HepG2 (cell line): ENCODE data around the gene PPEF2.

Experiments used
- CENPX ChIP-seq: sonication (generic); formaldehyde crosslinking; IDR thresholded peaks from 2 replicates; pipeline ENCODE4 v1.9.0; 2021; ENCODE audit warnings: mild to moderate bottlenecking, missing genetic modification reagents, moderate library complexity
- GFI1 ChIP-seq: sonication (generic); formaldehyde crosslinking; IDR thresholded peaks from 2 replicates; pipeline ENCODE4 v1.5.0; 2020; ENCODE audit warnings: missing genetic modification reagents, mild to moderate bottlenecking, borderline replicate concordance
- HDAC1 ChIP-seq: sonication (generic); formaldehyde crosslinking; IDR thresholded peaks from 2 replicates; pipeline ENCODE4 v1.5.1; 2020; ENCODE audit warnings: mild to moderate bottlenecking, missing genetic modification reagents
- MIER3 ChIP-seq: IDR thresholded peaks from 2 replicates; pipeline ENCODE4 v1.6.1; 2016; ENCODE audit warnings: missing compliant biosample characterization, borderline replicate concordance
- NR2F2 ChIP-seq: IDR thresholded peaks from 2 replicates; pipeline ENCODE4 v1.6.1; 2012; ENCODE audit warnings: low read depth, inconsistent platforms, borderline replicate concordance
- POLR2A ChIP-seq, 2 experiments: IDR thresholded peaks; 2 replicates each; pipeline ENCODE4 v1.6.1; 2011; ENCODE audit warnings: low read depth in 2 of 2, low read length in 2 of 2, mild to moderate bottlenecking in 1 of 2, moderate library complexity in 1 of 2; ENCODE audit not compliant: insufficient read depth in 1 of 2
- SALL2 ChIP-seq: sonication (generic); formaldehyde crosslinking; IDR thresholded peaks from 2 replicates; pipeline ENCODE4 v1.8.1; 2023; ENCODE audit warnings: mild to moderate bottlenecking, missing genetic modification reagents, inconsistent platforms
- TAF1 ChIP-seq: sonication (generic); formaldehyde crosslinking; IDR thresholded peaks from 2 replicates; pipeline ENCODE4 v1.4.0; 2020; ENCODE audit warnings: missing genetic modification reagents
- TCF7 ChIP-seq: sonication (generic); IDR thresholded peaks from 2 replicates; pipeline ENCODE4 v1.6.1; 2016; ENCODE audit warnings: antibody characterized with exemption, low read depth
- ZFP41 ChIP-seq: sonication (generic); formaldehyde crosslinking; IDR thresholded peaks from 2 replicates; pipeline ENCODE4 v1.4.0; 2020; ENCODE audit warnings: mild to moderate bottlenecking, missing genetic modification reagents, borderline replicate concordance
- ZNF121 ChIP-seq: sonication (generic); formaldehyde crosslinking; IDR thresholded peaks from 2 replicates; pipeline ENCODE4 v1.5.0; 2020; ENCODE audit warnings: mild to moderate bottlenecking, missing genetic modification reagents
- ZNF773 ChIP-seq: sonication (generic); formaldehyde crosslinking; IDR thresholded peaks from 2 replicates; pipeline ENCODE4 v1.4.0; 2020; ENCODE audit warnings: missing genetic modification reagents, borderline replicate concordance
- ZNF879 ChIP-seq: sonication (generic); formaldehyde crosslinking; IDR thresholded peaks from 2 replicates; pipeline ENCODE4 v1.8.1; 2023; ENCODE audit warnings: missing genetic modification reagents
- TF ChIP-seq, protein P1 (sequence below): IDR thresholded peaks from 2 replicates; pipeline ENCODE4 v1.6.1; 2016; ENCODE audit warnings: low read depth

DNA sequence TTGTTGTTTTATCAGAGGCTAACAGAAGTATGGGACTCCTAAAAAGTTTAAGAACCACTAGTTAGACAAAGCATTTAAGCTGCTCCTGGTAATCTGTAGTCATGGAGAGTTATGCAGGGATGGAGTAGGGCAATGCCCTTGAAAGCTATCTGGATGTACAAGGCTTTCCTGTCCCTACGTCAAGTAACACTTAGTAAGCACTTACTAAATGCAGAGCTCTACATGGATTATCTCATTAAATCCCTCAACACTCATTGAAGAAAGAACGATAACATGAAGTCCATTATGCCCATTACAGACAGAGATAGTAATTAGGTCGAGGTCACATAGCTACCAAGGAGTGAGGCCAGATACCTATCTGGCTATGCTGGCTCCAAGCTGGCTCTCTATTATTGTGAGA is 33.2 kb downstream of the PPEF2 start:
- no peak for TF ChIP-seq ZNF773 (CRISPR knock-in tag)
- no peak for TF ChIP-seq TCF7
- no peak for TF ChIP-seq SALL2 (CRISPR knock-in tag)
- no peak for TF ChIP-seq MIER3 (CRISPR knock-in tag)
- no peak for TF ChIP-seq POLR2A (IDR thresholded peaks at IDR 0.05; ENCODE audit: insufficient read depth in 1 of 2, low read depth in 2 of 2, low read length in 2 of 2)
- TF ChIP-seq, protein P1, sequence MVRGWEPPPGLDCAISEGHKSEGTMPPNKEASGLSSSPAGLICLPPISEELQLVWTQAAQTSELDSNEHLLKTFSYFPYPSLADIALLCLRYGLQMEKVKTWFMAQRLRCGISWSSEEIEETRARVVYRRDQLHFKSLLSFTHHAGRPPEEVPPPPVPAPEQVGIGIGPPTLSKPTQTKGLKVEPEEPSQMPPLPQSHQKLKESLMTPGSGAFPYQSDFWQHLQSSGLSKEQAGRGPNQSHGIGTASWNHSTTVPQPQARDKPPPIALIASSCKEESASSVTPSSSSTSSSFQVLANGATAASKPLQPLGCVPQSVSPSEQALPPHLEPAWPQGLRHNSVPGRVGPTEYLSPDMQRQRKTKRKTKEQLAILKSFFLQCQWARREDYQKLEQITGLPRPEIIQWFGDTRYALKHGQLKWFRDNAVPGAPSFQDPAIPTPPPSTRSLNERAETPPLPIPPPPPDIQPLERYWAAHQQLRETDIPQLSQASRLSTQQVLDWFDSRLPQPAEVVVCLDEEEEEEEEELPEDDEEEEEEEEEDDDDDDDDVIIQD (CRISPR knock-in tag): no peak
- no peak for TF ChIP-seq CENPX (CRISPR knock-in tag)
- no peak for TF ChIP-seq NR2F2
- no peak for TF ChIP-seq ZNF121 (CRISPR knock-in tag)
- no peak for TF ChIP-seq HDAC1 (CRISPR knock-in tag)
- TF ChIP-seq ZFP41 (CRISPR knock-in tag): no peak
- TF ChIP-seq GFI1 (CRISPR knock-in tag): no peak
- TF ChIP-seq ZNF879 (CRISPR knock-in tag): no peak
- no peak for TF ChIP-seq TAF1 (CRISPR knock-in tag)
